T-helper 1 cell (primary cell): ENCODE results near the gene ZFP57.
"Not testable (repeated sequence)": the region's sequence is repeated elsewhere in the genome, so short reads cannot be mapped to it uniquely, and the experiment has no call there.

Experiments
- DNase-seq, 5 donors: peaks; one replicate each; pipeline ENCODE4 v3.0.0-alpha.2; 2012 to 2020

ZFP57 gene

DNA sequence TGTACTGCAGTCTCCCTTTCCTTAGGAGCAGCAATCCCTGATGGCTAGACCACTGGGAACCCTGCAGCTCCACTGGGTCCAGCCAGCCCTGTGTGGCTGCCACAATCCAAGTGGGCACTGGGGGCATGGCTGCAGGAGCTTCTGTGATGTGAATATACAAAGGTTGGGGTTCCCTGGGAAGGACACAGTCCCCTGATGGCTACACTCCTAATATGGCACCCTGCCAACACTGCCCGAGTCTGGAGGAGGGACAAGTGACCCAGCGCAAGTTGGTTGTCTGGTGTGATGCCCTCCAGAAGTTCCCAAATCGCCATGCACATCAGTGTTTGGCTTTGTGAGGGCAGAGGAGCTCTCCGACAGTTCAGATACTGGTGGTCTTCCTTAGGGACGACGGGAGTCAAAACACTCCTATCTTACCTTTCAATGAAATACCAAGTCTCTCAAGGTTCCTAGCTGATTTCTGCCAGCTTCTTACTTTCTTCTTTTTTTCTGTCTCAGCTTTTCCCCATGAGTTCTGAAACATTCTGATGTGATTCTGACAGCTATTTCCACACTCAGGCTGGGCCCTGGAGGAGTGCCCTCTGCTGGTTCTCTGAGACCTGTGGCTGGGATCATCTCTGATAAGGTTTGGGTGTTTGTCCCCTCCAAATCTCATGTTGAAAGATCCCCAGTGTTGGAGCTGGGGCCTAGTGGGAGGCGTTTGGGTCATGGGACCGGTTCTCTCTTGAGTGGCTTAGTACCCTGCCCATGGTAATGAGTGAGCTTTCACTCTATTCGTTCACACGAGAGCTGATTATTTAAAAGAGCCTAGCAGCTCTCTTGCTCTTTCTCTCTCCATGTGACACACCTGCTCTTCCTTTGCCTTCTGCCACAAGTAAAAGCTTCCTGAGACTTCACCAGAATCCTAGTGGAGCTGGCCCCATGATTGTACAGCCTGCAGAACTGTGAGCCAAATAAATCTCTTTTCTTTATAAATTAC is 15.5 kb upstream of the ZFP57 start:
- DNase-seq, result no peak

DNA sequence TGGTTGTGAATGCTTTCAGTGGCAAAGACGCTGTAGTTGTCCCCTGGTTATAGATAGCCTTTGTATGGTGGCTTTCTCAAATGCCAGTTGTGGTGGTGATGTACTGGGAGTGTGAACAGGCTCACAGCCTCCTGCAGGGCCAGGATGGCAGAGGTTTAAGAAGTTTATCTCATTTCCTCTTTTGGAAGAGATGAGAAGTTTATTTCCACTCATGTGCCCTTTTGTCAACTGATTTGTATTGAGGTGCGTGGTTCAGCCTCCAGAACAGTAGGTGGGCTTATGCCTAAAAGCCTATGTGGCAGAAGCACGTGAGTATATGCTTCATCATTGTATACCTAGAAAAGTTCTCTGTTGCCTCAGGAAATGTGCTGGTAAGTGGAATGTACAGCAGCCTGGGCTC is 13.7 kb upstream of the ZFP57 start:
- DNase-seq, result no peak

DNA sequence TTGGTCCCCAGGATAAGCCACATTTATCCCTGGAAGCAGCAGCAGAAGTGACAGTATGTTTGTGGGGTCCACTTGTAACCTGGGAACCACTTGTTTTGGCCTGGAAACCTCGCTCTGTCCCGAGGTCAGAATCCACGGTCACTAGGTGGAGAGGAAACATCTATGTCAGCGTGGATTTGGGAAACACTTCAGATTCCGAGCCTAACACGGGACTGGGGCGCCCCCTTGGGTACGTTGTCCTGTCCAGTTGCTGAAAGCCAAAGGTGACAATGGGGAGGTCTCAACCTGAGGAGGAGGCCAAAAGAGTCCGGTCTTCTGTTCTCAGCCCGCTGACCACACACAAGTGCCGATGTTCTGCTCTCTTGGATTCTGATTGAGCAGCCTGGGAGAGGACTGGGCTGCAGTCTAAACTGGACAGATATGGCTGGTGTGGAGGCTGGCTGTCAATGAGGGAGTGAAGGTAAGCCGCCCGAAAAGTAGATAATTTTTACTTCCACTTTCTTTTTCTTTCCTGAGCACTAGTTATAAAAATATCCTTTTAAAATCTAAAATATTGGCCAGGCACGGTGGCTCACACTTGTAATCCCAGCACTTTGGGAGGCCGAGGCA is 4.9 kb upstream of the ZFP57 start:
- DNase-seq, result no peak

DNA sequence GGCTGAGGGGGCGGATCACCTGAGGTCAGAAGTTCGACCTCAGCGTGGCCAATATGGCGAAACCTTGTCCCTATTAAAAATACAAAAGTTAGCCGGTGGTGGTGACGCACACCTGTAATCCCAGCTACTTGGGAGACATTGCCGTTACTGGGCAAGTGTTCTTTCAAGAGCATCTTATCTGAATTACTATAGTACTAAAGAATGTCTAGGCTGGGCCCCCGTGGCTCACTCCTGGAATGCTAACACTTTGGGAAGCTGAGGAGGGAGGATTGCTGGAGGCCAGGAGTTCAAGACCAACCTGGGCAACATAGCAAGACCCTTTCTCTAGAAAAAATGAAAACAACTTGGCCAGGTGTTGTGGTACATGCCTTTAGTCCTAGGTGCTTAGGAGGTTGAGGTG is 859 bp upstream of the ZFP57 start:
- DNase-seq, result no peak

DNA sequence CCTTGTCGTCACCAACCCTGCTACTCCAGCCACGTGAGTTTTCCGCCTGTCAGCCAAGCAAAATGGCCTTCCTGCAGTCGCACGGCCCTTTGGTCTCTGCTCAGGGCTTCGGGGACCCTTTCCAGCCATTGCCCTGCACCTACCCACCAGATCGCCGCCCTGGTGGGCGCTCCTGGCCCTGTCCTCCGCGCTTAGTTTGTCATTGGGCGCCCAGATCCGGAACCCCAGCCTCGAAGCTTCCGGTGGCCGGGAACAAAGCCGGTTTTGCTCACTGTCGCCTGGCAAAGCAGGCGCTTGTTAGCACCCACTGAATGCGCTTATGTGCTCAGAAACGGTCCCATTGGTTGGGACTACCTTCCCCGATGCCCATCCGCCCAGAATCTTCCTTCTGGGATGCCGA is 536 bp downstream of the ZFP57 start:
- no peak for DNase-seq

DNA sequence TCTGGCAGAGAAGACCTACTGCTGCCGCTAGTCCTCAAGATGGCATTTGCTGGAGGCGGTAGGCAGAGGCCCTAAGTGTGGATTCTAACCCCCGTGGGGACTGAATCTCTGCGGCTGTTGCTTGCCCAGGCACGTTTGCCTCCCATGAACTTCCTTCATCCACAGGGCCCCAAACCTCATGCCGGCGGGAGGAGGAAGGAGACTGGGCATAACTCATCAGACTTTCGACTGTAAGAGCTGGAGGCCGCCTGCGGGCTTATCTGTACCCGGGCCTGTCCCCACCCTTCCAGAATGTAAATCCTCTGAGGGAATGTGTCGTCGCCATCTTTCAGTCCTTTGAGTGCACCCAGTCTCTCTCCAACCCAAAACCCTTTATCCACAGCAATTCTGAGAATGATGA is 990 bp downstream of the ZFP57 start:
- DNase-seq, result no peak

DNA sequence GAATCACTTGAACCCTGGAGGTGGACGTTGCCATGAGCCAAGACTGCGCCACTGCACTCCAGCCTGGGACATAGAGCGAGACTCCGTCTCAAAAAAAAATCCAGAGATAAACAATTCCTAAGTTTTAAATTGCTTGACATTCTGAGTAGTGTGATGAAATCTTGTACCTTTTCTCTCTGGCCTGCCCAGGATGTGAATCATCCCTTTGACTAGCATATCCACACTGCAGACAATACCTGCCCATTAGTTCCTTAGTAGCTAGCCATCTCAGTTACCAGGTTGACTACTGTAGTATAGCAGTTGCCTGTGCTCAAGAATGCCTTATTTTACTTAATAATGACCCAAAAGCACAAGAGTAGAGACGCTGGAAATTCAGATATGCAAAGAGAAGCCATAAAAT is 2.8 kb downstream of the ZFP57 start:
- no peak for DNase-seq

DNA sequence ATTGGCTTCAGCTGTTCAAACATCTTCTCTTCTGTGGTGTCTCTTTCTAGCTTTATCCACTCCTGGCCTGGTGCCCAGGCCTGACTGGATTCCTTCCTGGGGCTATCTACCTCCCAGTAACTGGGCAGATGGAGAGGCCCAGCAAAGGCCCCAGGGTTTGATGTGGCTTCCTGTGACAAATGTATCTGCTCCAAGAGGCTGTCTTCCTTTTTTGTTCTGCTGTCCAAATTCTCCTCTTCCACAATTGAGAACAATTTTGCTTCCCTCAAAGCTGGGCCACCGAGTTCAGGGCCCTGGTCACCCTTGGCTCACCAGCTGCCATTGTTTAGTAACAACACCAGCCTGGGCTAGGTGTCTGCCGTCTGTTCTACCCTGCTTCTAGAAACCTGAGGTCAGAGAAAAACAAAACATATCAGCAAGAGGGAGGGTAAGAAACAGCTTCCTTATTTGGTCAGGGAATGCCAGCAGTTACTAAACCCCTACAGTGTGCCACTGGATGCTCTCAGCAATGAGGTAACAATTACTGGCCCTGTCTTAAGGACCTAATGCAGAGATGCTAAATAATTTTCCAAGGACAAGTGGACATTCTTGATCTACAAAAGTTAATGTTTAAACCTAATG is 3.9 kb downstream of the ZFP57 start:
- no peak for DNase-seq

DNA sequence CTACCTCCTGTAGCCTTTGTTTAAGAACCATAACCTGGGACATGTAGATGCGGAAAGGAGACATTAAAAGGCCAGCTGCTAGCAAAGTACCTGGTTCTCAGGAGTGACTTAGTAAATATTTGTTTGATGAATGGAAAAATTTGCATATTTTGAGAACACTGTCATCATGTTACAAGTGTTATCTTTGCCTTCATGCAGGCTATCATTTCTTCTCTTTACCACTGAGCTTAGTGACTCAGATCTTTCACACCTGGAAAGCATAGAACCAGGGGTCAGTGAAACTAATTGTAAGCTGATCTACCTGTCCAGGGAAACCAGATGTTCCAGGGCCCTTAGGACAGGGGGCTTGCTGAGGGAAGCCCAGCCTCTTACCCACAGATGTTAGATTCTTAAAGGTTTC is 5.4 kb downstream of the ZFP57 start:
- DNase-seq, result no peak

DNA sequence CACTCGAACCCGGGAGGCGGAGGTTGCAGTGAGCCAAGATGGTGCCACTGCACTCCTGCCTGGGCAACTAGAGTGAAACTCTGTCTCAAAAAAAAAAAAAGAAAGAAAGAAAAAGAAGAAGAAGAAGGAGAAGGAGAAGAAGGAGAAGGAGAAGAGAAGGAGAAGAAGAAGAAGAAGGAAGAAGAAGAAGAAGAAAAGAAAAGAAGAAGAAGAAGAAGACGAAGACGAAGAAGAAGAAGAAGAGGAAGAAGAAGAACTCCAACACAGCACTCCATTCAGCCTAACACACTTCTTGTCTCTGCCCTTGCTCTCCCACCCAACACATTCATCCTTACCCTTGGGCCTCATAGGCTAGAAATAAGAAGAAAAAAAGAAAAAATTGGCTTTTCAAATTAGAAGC is 6.9 kb downstream of the ZFP57 start:
- no peak for DNase-seq

DNA sequence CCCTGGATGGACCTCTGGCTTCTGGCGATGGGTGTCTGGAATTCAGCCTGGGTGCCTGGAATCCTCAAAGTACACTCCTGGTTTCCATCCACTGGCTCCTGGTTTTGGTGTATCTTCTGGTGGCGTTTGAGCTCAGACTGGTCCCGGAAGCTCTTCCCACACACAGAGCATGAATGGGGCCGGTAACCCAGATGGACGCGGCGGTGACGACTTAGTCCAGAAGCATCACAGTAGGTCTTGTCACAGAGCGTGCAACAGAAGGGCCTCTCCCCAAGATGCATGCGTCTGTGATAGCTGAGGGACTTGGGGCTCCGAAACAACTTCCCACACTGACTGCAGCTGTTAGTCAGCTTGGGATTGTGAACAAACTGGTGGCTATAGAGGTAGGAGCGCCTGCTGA is 7.8 kb downstream of the ZFP57 start:
- no peak for DNase-seq

DNA sequence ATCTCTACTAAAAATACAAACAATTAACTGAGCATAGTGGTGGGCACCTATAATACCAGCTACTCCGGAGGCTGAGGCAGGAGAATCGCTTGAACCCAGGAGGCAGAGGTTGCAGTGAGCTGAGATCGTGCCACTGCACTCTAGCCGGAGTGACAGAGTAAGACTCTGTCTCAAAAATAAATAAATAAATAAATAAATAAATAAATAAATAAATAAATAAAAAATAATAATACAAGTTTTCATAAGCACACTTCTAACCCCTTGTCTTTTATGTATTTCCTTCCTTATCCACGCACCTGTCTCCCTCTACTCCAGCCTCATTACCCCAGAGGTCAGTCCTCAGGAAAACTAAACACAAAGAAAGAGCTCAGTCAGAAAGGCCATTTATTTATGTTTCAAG is 8.8 kb downstream of the ZFP57 start:
- DNase-seq, result not testable (repeated sequence)

DNA sequence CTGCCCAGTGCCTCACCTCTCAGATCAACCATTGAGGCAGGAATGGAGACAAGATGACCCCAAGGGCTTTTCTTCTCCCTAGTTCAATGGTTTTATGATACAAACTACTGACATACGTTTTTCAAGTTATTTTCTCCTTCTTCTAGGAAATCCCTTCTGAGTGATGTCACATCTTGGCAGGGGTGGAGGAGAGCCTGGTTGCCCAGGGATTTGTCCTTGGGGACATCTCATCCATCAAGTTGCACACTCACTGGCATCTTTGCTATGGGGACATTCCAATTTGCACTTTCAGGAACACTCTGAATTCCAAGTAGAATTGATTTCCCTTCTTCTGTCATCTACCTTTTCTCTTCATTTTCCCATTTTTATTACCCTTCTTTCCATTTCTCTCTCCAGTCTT is 9.9 kb downstream of the ZFP57 start:
- DNase-seq, result no peak

DNA sequence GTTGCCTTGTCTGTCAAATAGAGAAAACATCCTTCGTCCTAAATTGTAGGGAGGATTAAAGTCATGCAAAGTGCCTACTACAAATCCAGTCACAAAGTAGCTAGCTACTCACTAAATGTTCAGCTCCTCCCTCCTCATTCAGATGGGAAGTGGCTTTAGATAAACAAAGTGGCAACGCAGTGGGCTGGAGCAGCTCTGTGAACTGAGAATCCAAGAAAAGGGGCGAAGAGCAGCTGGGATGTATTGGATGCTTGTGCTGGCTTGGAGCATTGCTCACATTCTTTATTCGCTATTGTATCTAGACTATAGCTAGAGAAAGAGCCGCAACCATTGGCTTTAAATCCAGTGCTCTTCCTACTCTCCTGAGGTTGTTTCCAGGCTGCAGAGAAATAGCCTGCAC is 13.8 kb downstream of the ZFP57 start:
- DNase-seq, result no peak

DNA sequence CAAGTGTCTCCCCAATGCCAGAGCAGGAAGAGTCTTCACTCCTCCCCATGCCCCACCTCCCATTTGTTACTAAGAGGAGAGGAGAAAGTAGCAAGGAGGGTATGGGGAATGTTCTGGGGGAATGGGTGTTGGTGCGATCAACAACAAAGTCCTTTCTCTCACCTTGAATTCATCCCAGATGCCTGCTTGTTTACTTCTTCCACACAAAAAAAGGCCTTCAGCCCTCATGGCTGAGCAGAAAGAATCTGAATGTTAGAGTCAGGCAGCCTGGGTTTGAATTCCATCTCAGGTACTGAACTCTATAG is 14.2 kb downstream of the ZFP57 start:
- no peak for DNase-seq

DNA sequence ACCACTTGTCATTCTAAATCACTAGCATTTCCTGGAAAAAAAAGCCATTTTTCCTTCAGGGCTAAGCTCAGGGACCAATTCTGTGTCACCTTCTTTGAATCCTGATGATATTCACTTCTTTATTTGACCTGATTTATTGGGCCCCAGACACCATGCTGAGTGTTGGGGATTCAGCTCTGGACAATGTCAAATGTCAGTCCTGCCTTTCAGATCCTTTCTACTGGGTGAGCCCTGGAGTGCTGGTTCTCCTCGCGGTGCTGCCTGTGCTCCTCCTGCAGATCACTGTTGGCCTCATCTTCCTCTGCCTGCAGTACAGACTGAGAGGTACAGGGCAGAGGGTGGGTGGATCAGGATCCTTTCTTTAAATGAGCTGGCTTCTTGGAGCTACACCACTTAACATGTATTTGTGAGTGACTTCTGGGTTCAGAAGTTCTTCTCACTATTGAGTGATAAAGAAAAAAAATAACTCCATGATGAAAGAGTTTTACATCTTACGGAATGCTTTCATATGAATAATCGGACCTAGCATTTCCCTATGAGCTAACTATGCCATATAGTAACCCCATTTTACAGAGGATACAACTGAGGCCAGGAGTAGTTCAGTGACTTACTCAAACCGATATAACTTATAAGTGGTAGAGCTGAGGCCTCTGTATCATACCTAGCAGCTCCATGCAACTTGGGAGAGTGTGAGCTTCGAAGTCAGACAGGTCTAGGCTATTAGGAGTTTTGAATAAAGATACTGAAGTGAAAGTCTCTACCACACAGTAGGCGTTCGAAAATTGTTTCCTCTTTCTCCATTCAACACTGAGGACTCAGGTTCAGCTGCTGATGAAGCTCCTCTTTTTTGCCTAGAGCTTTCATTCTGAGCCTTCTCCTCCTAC is 14.8 kb downstream of the ZFP57 start:
- no peak for DNase-seq

DNA sequence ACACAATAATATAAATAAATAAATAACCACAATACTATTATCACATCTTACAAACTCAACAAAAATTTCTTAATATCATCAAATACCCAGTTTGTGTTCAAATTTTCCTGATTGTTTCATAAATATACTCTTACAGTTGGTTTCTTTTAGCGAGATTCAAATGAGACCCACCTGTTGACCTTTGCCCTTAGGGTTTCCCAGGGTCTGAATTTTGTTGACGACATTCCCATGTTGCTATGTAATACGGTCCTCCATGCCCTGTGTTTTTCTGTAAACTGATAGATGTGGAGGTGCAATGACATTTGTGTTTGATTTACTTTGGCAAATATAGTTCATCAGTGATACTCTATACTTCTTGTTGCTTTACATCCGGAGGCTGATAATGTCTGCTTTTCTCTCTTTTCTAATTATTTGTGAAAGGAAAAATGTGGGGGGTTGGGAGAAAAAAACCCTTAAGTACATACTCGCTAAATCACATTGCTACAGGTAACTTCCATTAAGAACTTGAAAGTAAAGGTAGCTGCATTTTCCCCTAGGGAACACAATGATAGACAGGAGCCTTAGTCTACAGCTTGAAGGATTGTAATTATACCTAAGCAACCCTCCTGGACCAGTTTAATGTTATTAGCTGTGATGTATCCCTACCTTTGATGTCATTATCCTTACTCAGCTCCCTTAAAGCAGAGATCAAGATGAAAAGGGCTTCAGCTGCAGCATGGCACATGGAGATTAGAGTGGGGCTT is 17.5 kb downstream of the ZFP57 start:
- no peak for DNase-seq

DNA sequence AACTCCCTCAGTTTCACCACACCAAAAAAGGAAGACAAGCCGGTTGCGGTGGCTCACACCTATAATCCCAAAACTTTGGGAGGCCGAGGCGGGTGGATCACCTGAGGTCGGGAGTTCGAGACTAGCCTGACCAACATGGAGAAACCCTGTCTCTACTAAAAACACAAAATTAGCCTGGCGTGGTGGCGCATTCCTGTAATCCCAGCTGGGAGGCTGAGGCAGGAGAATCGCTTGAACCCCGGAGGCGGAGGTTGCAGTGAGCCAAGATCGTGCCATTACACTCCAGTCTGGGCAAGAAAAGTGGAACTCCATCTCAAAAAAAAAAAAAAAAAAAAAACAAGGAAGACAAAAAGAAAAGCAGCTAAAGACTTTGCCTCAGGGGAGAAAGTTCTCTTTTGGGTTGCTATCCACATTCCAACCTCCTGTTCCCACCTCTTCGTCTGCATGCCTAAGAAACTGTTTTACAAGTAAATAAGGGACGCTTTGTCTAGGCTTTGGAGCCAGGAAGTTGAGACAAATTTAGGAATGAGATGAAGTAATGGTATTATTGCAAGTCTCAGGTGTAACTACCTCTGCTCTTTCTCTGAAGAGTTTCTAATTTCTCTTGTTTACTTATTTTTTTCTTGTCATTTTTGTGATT is 19.3 kb downstream of the ZFP57 start:
- DNase-seq, result not testable (repeated sequence)

DNA sequence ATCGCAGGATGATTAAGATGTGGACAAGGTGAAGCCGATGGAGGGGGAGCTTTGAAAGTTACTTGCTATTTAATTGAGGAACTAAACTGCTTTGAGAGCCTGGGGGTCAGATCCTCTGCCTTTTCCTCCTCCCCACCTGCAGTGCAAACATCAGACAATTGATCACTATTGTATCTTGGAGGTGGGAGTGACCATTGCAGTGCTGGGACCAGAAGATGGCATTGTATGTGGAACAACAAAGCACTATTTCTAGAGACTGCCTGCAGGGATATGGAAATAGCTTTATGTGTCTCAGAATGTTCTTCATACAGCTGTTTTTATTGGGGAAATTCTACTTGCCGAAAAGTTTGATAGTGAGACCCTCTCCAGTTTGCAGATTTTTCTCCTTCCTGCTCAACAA is 19.9 kb downstream of the ZFP57 start:
- no peak for DNase-seq

DNA sequence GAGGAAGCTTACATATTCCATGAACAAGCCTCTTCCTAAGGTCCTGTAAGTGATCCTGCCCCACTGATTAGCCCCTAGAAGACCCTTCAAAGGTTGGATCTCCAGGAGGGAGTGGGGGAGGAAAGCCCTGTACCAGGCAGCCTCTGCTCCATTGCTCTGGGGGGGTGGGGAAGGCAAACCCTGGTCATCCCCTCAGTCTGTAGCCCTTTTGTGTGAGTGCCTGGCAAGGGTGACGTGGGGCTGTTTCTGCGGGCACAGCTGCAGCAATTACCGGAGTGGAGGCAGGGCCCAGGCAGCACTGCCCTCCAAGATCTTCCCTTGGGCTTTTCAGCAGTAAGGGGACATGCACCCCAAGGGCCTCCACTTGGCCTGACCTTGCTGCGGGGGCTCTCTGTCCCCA is 24.2 kb downstream of the ZFP57 start, which contains the start of gene MOG:
Gene MOG (plus strand): TSS at position 295 of the 400 bp plus-strand sequence. CDS start 118 bp downstream, outside the sequence.
- DNase-seq, result no peak

DNA sequence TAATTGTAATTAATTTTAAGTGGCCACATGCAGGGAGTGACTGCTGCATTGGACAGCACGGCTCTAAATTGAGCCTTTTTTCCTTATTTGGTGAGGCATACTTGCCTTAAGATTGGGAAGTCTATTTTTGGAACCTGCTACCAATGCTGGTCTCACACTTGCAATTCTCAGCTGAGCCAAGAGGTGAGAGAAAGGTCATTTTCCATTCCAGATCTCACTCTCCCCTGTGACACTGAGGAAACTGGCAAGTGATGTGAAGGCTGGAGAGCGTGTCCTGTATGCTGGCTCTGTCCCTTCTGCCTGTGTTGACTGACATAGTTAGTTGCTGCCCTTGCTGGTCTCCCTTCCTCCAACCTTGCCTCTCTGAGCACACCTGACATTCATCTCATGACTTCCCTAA is 24.8 kb downstream of the ZFP57 start:
- no peak for DNase-seq

DNA sequence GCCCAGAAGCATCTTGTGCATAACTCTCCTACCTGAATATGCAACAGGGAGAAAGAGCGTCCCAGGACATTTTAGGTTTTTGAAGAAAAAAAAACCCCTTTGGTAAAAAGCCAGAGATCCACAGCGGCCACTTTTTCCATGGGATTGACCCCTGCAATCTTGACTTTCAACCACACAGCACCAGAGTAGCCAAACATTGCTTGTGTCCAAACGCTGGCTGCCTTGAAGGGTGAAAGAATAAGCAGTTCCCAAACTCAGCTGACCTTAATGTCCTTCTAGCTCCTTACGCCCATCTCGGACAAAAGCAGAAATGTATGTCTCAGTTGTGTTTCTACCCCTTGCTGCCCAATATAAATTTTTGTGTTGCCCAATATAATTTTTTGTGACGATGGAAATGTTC is 25.3 kb downstream of the ZFP57 start:
- no peak for DNase-seq
